ENCODE results near the gene REM2. TPM values are rescaled to one million over a fixed set of nuclear protein-coding genes. Genes with fewer than 3 reads are reported as not detected.

Gene REM2
- total and polyA plus RNA-seq, 2 of the 4 experiments (the other 2 are of a cell fraction) = under 0.01 to 0.07 TPM

- CTCF ChIA-PET = interaction anchor here (1.0 to 6.8 kb wide), 16 partner anchors 10 to 282 kb away, joined by 3 to 60 read pairs (median 5); partner anchors contain the start of genes LRP10 and MRPL52
- Histone ChIP-seq H3K4me2 (ENCODE audit: low read depth, low read length) (no peak overlapping the region), H3K9ac (ENCODE audit: low read depth, low read length) (0 out of 2 replicates have a peak overlapping the region, but pooled peaks have one; percentile 19), H3K9me1 (ENCODE audit: insufficient read depth, low read length) (peaks cover 27% of the 10 kb centered on the region), H2BK120ac (ENCODE audit: low read depth, low read length) (peak overlapping the region; percentile 94), H3K36me3 (ENCODE audit: control insufficient read depth, insufficient read depth, low read length) (no peaks in the 10 kb centered on the region), H2AK9ac (replicated peaks; ENCODE audit: low read depth, low read length, poor library complexity) (peak overlapping the region; percentile 91), H3K56ac (ENCODE audit: extremely low read depth, insufficient read depth, low read length) (no peak overlapping the region), H3K4me1 (ENCODE audit: control insufficient read depth, insufficient read depth, low read length) (peaks cover 36% of the 10 kb centered on the region), H3K9me3 (ENCODE audit: control insufficient read depth, insufficient read depth, low read length) (peaks cover 2% of the 10 kb centered on the region), H3K23ac (ENCODE audit: low read depth, low read length) (peak overlapping the region; percentile 28; the same call in 1 of the 2 replicates), H3K27ac (ENCODE audit: insufficient read depth, low read length) (peak overlapping the region; percentile 34), H2AK5ac (ENCODE audit: low read depth, low read length) (peak overlapping the region; percentile 81; the same call in 1 of the 2 replicates), H2AFZ (replicated peaks; ENCODE audit: low read length, poor library complexity) (peak overlapping the region; percentile 97), H2BK5ac (ENCODE audit: low read depth, low read length, poor library complexity, severe bottlenecking) (peak overlapping the region; percentile 44), H3K79me1 (ENCODE audit: low read depth in 1 of 2, low read length in 2 of 2) (peaks cover 0 to 31% of the 10 kb centered on the region in 2 experiments; a peak in 2 of 4 replicates), H3K18ac (ENCODE audit: low read depth, low read length) (peak overlapping the region; percentile 13; the same call in 1 of the 2 replicates), H4K20me1 (ENCODE audit: insufficient read depth, low read length) (peaks cover 7% of the 10 kb centered on the region; the same call in 1 of the 2 replicates), H4K8ac (ENCODE audit: low read depth in 2 of 2, low read length in 2 of 2) (peak overlapping the region; percentile 59 to 80; a peak in 3 of 4 replicates), H2BK20ac (ENCODE audit: low read depth, low read length) (peak overlapping the region; percentile 89), H4K5ac (ENCODE audit: low read depth, low read length) (peak overlapping the region; percentile 18; the same call in 1 of the 2 replicates), H3K4ac (ENCODE audit: low read depth, low read length) (peak overlapping the region; percentile 95), H2BK15ac (ENCODE audit: low read depth, low read length) (peak overlapping the region; percentile 73; the same call in 1 of the 3 replicates), H3K14ac (replicated peaks; ENCODE audit: low read depth, low read length) (peak overlapping the region; percentile 69), H3K27me3 (ENCODE audit: control insufficient read depth, insufficient read depth, low read length) (no peaks in the 10 kb centered on the region), H4K91ac (ENCODE audit: insufficient read depth, low read depth, low read length) (peak overlapping the region; percentile 85), H3K4me3 (ENCODE audit: insufficient read depth, low read depth, low read length) (no peak overlapping the region)
- ATAC-seq (ENCODE audit: low read depth) = no peak
- in situ Hi-C loops (cut with MboI; ENCODE audit: low sequenced_read_pairs) (loop anchor here (25.0 kb wide), 1 partner anchor 465 kb away; no protein-coding TSS in a partner anchor), intact Hi-C loops (cut with micrococcal nuclease) (loop anchor here (5.0 kb wide), 1 partner anchor 465 kb away; no protein-coding TSS in a partner anchor), dilution Hi-C loops (cut with HindIII; ENCODE audit: low sequenced_read_pairs, unreplicated experiment) (no loop called here)
- TF ChIP-seq RCOR1 (IDR thresholded peaks at IDR 0.05; ENCODE audit: insufficient replicate concordance, low read length) = no peak
- no peak for TF ChIP-seq BHLHE40 (IDR thresholded peaks at IDR 0.05; ENCODE audit: low read depth, low read length)
- no peak for TF ChIP-seq CEBPB (IDR thresholded peaks at IDR 0.05; ENCODE audit: low read depth, low read length)
- no peak for TF ChIP-seq MXI1 (IDR thresholded peaks at IDR 0.05; ENCODE audit: borderline replicate concordance, low read depth, low read length)
- TF ChIP-seq RFX5 (IDR thresholded peaks at IDR 0.05; ENCODE audit: low read depth, low read length) = no peak
- no peak for TF ChIP-seq USF2 (IDR thresholded peaks at IDR 0.05; ENCODE audit: low read depth, low read length)
- no peak for TF ChIP-seq SMC3 (IDR thresholded peaks at IDR 0.05; ENCODE audit: low read depth, low read length)
- no peak for TF ChIP-seq FOS (IDR thresholded peaks at IDR 0.05; ENCODE audit: low read depth, low read length)
- no peak for TF ChIP-seq RAD21 (IDR thresholded peaks at IDR 0.05; ENCODE audit: low read length)
- no peak for TF ChIP-seq NFE2L2 (IDR thresholded peaks at IDR 0.05; ENCODE audit: low read depth, low read length)
- TF ChIP-seq ELK1 (IDR thresholded peaks at IDR 0.05; ENCODE audit: borderline replicate concordance, low read depth, low read length) = no peak
- TF ChIP-seq MAFK (IDR thresholded peaks at IDR 0.05; ENCODE audit: low read depth, low read length) = no peak
- no peak for TF ChIP-seq CTCF (conservative IDR thresholded peaks at IDR 0.05; ENCODE audit: low read depth, low read length)
- no peak for TF ChIP-seq POLR2A (IDR thresholded peaks at IDR 0.05; ENCODE audit: low read depth, low read length)
- no peak for TF ChIP-seq MAZ (IDR thresholded peaks at IDR 0.05; ENCODE audit: borderline replicate concordance, low read depth, low read length)
- no CpG with 5 or more reads among the region's 2 CpGs for WGBS, 2 experiments (ENCODE audit: extremely low coverage in 2 of 2, insufficient read length in 1 of 2)
- POLR2A ChIA-PET (ENCODE audit: unreplicated experiment) = interaction anchor here (2.4 kb wide), 1 partner anchor 15 kb away, joined by 25 read pairs; the partner anchor contains the start of gene MMP14
- DNase-seq = no peak
- no TSS peak for BruUV-seq (replicated peaks)
Observed at GRCh38 chr14:22852599-22852939, 30.5 kb upstream of the REM2 start.
